Neural cell (in vitro differentiated cells): ENCODE results near the gene C12orf42.

Experiments
- POLR2AphosphoS5 ChIP-seq: IDR thresholded peaks from 2 replicates; pipeline ENCODE4 v1.6.1; 2012
- TF ChIP-seq, protein P1 (sequence below): fragments of 450-650 bp; IDR thresholded peaks from 2 replicates; pipeline ENCODE4 v1.5.1; 2014; ENCODE audit warnings: antibody characterized with exemption, mild to moderate bottlenecking, moderate library complexity; ENCODE audit not compliant: poor library complexity, severe bottlenecking
- TF ChIP-seq, protein P2 (sequence below): IDR thresholded peaks from 2 replicates; pipeline ENCODE4 v1.6.1; 2012; ENCODE audit warnings: borderline replicate concordance

DNA sequence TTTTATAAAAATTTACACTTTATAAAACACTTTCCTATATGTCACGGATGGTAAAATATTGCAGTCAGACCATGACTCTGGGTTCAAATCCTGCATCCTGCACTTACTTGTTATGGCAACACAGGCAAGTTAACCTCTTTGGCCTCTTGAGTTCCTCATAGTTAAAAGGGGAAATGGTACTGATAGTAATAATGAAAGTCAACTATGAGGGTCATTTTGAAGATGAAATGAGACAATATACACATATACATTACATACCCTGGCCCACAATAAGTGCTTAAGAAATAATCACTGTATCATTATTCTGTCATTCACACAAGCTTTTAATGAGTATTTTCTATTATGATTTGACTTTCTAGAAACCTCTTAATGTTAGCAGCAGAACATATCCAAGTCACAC is 64.4 kb downstream of the C12orf42 start:
- TF ChIP-seq POLR2AphosphoS5 = no peak
- TF ChIP-seq, protein P1, sequence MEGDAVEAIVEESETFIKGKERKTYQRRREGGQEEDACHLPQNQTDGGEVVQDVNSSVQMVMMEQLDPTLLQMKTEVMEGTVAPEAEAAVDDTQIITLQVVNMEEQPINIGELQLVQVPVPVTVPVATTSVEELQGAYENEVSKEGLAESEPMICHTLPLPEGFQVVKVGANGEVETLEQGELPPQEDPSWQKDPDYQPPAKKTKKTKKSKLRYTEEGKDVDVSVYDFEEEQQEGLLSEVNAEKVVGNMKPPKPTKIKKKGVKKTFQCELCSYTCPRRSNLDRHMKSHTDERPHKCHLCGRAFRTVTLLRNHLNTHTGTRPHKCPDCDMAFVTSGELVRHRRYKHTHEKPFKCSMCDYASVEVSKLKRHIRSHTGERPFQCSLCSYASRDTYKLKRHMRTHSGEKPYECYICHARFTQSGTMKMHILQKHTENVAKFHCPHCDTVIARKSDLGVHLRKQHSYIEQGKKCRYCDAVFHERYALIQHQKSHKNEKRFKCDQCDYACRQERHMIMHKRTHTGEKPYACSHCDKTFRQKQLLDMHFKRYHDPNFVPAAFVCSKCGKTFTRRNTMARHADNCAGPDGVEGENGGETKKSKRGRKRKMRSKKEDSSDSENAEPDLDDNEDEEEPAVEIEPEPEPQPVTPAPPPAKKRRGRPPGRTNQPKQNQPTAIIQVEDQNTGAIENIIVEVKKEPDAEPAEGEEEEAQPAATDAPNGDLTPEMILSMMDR = no peak
- TF ChIP-seq, protein P2, sequence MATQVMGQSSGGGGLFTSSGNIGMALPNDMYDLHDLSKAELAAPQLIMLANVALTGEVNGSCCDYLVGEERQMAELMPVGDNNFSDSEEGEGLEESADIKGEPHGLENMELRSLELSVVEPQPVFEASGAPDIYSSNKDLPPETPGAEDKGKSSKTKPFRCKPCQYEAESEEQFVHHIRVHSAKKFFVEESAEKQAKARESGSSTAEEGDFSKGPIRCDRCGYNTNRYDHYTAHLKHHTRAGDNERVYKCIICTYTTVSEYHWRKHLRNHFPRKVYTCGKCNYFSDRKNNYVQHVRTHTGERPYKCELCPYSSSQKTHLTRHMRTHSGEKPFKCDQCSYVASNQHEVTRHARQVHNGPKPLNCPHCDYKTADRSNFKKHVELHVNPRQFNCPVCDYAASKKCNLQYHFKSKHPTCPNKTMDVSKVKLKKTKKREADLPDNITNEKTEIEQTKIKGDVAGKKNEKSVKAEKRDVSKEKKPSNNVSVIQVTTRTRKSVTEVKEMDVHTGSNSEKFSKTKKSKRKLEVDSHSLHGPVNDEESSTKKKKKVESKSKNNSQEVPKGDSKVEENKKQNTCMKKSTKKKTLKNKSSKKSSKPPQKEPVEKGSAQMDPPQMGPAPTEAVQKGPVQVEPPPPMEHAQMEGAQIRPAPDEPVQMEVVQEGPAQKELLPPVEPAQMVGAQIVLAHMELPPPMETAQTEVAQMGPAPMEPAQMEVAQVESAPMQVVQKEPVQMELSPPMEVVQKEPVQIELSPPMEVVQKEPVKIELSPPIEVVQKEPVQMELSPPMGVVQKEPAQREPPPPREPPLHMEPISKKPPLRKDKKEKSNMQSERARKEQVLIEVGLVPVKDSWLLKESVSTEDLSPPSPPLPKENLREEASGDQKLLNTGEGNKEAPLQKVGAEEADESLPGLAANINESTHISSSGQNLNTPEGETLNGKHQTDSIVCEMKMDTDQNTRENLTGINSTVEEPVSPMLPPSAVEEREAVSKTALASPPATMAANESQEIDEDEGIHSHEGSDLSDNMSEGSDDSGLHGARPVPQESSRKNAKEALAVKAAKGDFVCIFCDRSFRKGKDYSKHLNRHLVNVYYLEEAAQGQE = no peak
